Esophagus muscularis mucosa (tissue), 4 donors: ENCODE results near the gene SND1. TPM values are rescaled to one million over a fixed set of nuclear protein-coding genes. Genes with fewer than 3 reads are reported as not detected.

ENCODE experiments used
- DNase-seq: peaks from one replicate; pipeline ENCODE4 v3.0.0-alpha.2; 2017; ENCODE audit errors: extremely low spot score
- H3K27ac ChIP-seq, 4 donors: fragments of 200-600 bp; sonication (generic); replicated peaks in 1 of 4; 1 replicate in 3 of 4; 2 replicates in 1 of 4; pipeline ENCODE4 v1.5.1; 2016 to 2019; ENCODE audit warnings: mild to moderate bottlenecking in 1 of 4
- H3K27me3 ChIP-seq, 4 donors: fragments of 200-600 bp; sonication (generic); one replicate each; pipeline versions ENCODE4 v1.5.1 to v1.6.0; 2016 to 2019
- H3K36me3 ChIP-seq, 4 donors: fragments of 200-600 bp; sonication (generic); one replicate each; pipeline ENCODE4 v1.5.1; 2016 to 2019
- H3K4me1 ChIP-seq, 4 donors: fragments of 200-600 bp; sonication (generic); one replicate each; pipeline ENCODE4 v1.5.1; 2016 to 2019
- H3K4me3 ChIP-seq, 4 donors: fragments of 200-600 bp; sonication (generic); 1 replicate in 2 of 4; 2 replicates in 2 of 4; pipeline ENCODE4 v1.5.1; 2016 to 2019; ENCODE audit warnings: mild to moderate bottlenecking in 4 of 4, moderate library complexity in 1 of 4
- H3K9me3 ChIP-seq, 4 donors: fragments of 200-600 bp; sonication (generic); 1 replicate in 3 of 4; 2 replicates in 1 of 4; pipeline ENCODE4 v1.5.1; 2016 to 2019
- CTCF ChIP-seq, 3 experiments: fragments of 200-600 bp in 2 of 3; fragments of 450-650 bp in 1 of 3; sonication (generic) in 2 of 3; IDR thresholded peaks; one replicate each; pipeline ENCODE4 v1.5.1; 2017 to 2019; ENCODE audit warnings: antibody characterized with exemption in 3 of 3, mild to moderate bottlenecking in 2 of 3, moderate library complexity in 1 of 3
- EP300 ChIP-seq: sonication (generic); formaldehyde crosslinking; IDR thresholded peaks from one replicate; pipeline ENCODE4 v1.6.1; 2017; ENCODE audit warnings: antibody characterized with exemption
- POLR2A ChIP-seq: fragments of 450-650 bp; IDR thresholded peaks from one replicate; pipeline ENCODE4 v1.6.1; 2017; ENCODE audit warnings: antibody characterized with exemption, moderate library complexity, mild to moderate bottlenecking, low read depth
- POLR2AphosphoS5 ChIP-seq, 2 donors: sonication (generic); formaldehyde crosslinking; IDR thresholded peaks; one replicate each; pipeline ENCODE4 v1.6.1; 2017; ENCODE audit warnings: antibody characterized with exemption in 2 of 2
- WGBS: methylation state at CpG from one replicate; pipeline ENCODE4 v1.1.5; 2018; 5-methylcytosine and 5-hydroxymethylcytosine counted together
- intact Hi-C: fragments of 100-400 bp; cut with DNase I; formaldehyde crosslinking; loops from one replicate; pipeline ENCODE4 v1.15.1; 2023
- total RNA-seq, 4 donors: library from RNA; depleted of rRNA; stranded (reverse); fragments of >200 nt; gene quantifications; one replicate each; pipeline versions ENCODE4 v1.1.0 to v1.2.1, GENCODE V29; 2016

Gene SND1
- total RNA-seq, 4 donors from 2014 or later = 71.4 to 91.2 (median 81.3) TPM

- TF ChIP-seq CTCF (IDR thresholded peaks at IDR 0.05) = no peak
- TF ChIP-seq POLR2AphosphoS5 (IDR thresholded peaks at IDR 0.05) = no peak
- TF ChIP-seq POLR2A = no peak
- no peak for TF ChIP-seq EP300
- H3K4me1 ChIP-seq = peaks cover 6 to 19% (median 10%) of the 10 kb centered on the region in 4 donors
- H3K27ac ChIP-seq = no peak overlapping the region
- H3K36me3 ChIP-seq = peaks cover 4 to 65% (median 44%) of the 10 kb centered on the region in 4 donors
- DNase-seq = no peak
- intact Hi-C loops = no loop called here
- H3K27me3 ChIP-seq = no peaks in the 10 kb centered on the region
- no peak overlapping the region for H3K4me3 ChIP-seq
- 93% methylated on average over 2 of the region's 7 CpGs for WGBS
- H3K9me3 ChIP-seq = no peaks in the 10 kb centered on the region
Observed at GRCh38 chr7:128076796-128077271, 424.8 kb downstream of the SND1 start.

GRCh38 chr7:128078309-128078708 lies 426.3 kb downstream of the SND1 start:
- Histone ChIP-seq H3K36me3 (peaks cover 4 to 80% (median 55%) of the 10 kb centered on the region in 4 donors), H3K9me3 (no peaks in the 10 kb centered on the region), H3K4me3 (no peak overlapping the region), H3K4me1 (peaks cover 6 to 19% (median 10%) of the 10 kb centered on the region in 4 donors), H3K27ac (no peak overlapping the region), H3K27me3 (no peaks in the 10 kb centered on the region)
- no peak for DNase-seq
- intact Hi-C loops = no loop called here
- WGBS = 90% methylated on average over 2 of the region's 3 CpGs
- TF ChIP-seq POLR2AphosphoS5 (IDR thresholded peaks at IDR 0.05) (no peak), EP300 (no peak), CTCF (IDR thresholded peaks at IDR 0.05) (no peak), POLR2A (no peak)

GRCh38 chr7:128080169-128080568 lies 428.2 kb downstream of the SND1 start:
- no peaks in the 10 kb centered on the region for H3K27me3 ChIP-seq
- 96% methylated on average over 7 of the region's 7 CpGs for WGBS

GRCh38 chr7:128081351-128081750 lies 429.4 kb downstream of the SND1 start:
- H3K9me3 ChIP-seq = no peaks in the 10 kb centered on the region
- intact Hi-C loops = no loop called here

More at GRCh38 chr7:128080169-128080568, 428.2 kb downstream of the SND1 start:
- no peaks in the 10 kb centered on the region for H3K9me3 ChIP-seq
- H3K4me1 ChIP-seq = peaks cover 0 to 16% (median 10%) of the 10 kb centered on the region in 4 donors
- H3K4me3 ChIP-seq = no peak overlapping the region
- intact Hi-C loops = no loop called here
- H3K27ac ChIP-seq = no peak overlapping the region
- no peak for DNase-seq
- peaks cover 4 to 81% (median 51%) of the 10 kb centered on the region in 4 donors for H3K36me3 ChIP-seq
- TF ChIP-seq POLR2AphosphoS5 (IDR thresholded peaks at IDR 0.05) = no peak
- TF ChIP-seq POLR2A = no peak
- no peak for TF ChIP-seq EP300
- TF ChIP-seq CTCF (IDR thresholded peaks at IDR 0.05) = no peak

More at GRCh38 chr7:128081351-128081750, 429.4 kb downstream of the SND1 start:
- H3K4me1 ChIP-seq = peaks cover 0 to 12% (median 8%) of the 10 kb centered on the region in 4 donors
- no peaks in the 10 kb centered on the region for H3K27me3 ChIP-seq
- 90% methylated on average over 6 of the region's 11 CpGs for WGBS
- H3K36me3 ChIP-seq = peaks cover 9 to 90% (median 55%) of the 10 kb centered on the region in 4 donors
- no peak overlapping the region for H3K4me3 ChIP-seq
- DNase-seq = no peak
- no peak overlapping the region for H3K27ac ChIP-seq
- TF ChIP-seq CTCF (IDR thresholded peaks at IDR 0.05) (no peak), EP300 (no peak), POLR2A (no peak), POLR2AphosphoS5 (IDR thresholded peaks at IDR 0.05) (no peak)
